WTC11 (cell line): Measurements from ENCODE around the gene TANC1. TPM values are rescaled to one million over a fixed set of nuclear protein-coding genes. Genes with fewer than 3 reads are reported as not detected.

Experiments
- ATAC-seq: fragments of 200-7000 bp; cut with Tn5 transposase; 2 replicates; pipeline ENCODE4 v1.10.0; 2021; ENCODE audit warnings: mild to moderate bottlenecking, moderate library complexity
- CTCF ChIA-PET: fragments of 300-600 bp; sonication (Branson Sonifier 250); formaldehyde crosslinking; loops from one replicate; lab custom pipeline; 2021; ENCODE audit warnings: antibody characterized with exemption; lab: Charles Lee
- POLR2A ChIA-PET: fragments of 350-600 bp; sonication (Branson Sonifier 250); formaldehyde crosslinking; loops from one replicate; lab custom pipeline; 2021; ENCODE audit warnings: antibody characterized with exemption; lab: Charles Lee
- DNase-seq: peaks from one replicate; pipeline ENCODE4 v3.0.0; 2021; ENCODE audit warnings: low spot score
- H3K27ac Mint-ChIP-seq: 2 replicates; pipeline ENCODE4 v1.8.0; 2021; ENCODE audit warnings: mixed read lengths
- H3K27me3 Mint-ChIP-seq: 2 replicates; pipeline ENCODE4 v1.8.0; 2021; ENCODE audit warnings: low read depth, mild to moderate bottlenecking, moderate library complexity, mixed read lengths
- H3K36me3 Mint-ChIP-seq: 2 replicates; pipeline ENCODE4 v1.8.0; 2021; ENCODE audit warnings: mixed read lengths
- H3K4me1 Mint-ChIP-seq: 2 replicates; pipeline ENCODE4 v1.8.0; 2022; ENCODE audit warnings: mixed read lengths
- H3K4me3 Mint-ChIP-seq: 2 replicates; pipeline ENCODE4 v1.8.0; 2021; ENCODE audit warnings: mild to moderate bottlenecking, moderate library complexity, mixed read lengths
- H3K9me3 Mint-ChIP-seq: 2 replicates; pipeline ENCODE4 v1.8.0; 2021; ENCODE audit warnings: mixed read lengths
- ARID4B ChIP-seq: sonication (generic); formaldehyde crosslinking; IDR thresholded peaks from 2 replicates; pipeline ENCODE4 v1.8.0; 2023; ENCODE audit warnings: missing genetic modification reagents, mild to moderate bottlenecking, borderline replicate concordance
- ATF3 ChIP-seq: sonication (generic); formaldehyde crosslinking; conservative IDR thresholded peaks from 2 replicates; pipeline ENCODE4 v1.8.1; 2022; ENCODE audit warnings: mild to moderate bottlenecking, missing genetic modification reagents
- CREB1 ChIP-seq: sonication (generic); formaldehyde crosslinking; IDR thresholded peaks from 2 replicates; pipeline ENCODE4 v1.8.0; 2023; ENCODE audit warnings: mild to moderate bottlenecking, missing genetic modification reagents
- GRHL2 ChIP-seq: fragments of 250-450 bp; sonication (Bioruptor Pico); IDR thresholded peaks from 2 replicates; pipeline ENCODE4 v1.8.0; 2022; ENCODE audit warnings: mild to moderate bottlenecking, moderate library complexity; ENCODE audit not compliant: insufficient replicate concordance, severe bottlenecking
- GTF2I ChIP-seq: fragments of 250-450 bp; sonication (Bioruptor Pico); conservative IDR thresholded peaks from 2 replicates; pipeline ENCODE4 v1.4.0; 2021; ENCODE audit warnings: mild to moderate bottlenecking
- IRF2 ChIP-seq: sonication (generic); formaldehyde crosslinking; IDR thresholded peaks from 2 replicates; pipeline ENCODE4 v1.8.0; 2022; ENCODE audit warnings: low read depth, missing genetic modification reagents, borderline replicate concordance
- KAT7 ChIP-seq: sonication (generic); formaldehyde crosslinking; IDR thresholded peaks from 2 replicates; pipeline ENCODE4 v1.8.1; 2023; ENCODE audit warnings: missing genetic modification reagents, mild to moderate bottlenecking, borderline replicate concordance
- SMAD4 ChIP-seq: sonication (generic); formaldehyde crosslinking; IDR thresholded peaks from 2 replicates; pipeline ENCODE4 v1.8.0; 2022; ENCODE audit warnings: mild to moderate bottlenecking, missing genetic modification reagents
- TCF7 ChIP-seq: sonication (generic); formaldehyde crosslinking; IDR thresholded peaks from 2 replicates; pipeline ENCODE4 v1.8.0; 2022; ENCODE audit warnings: mild to moderate bottlenecking, low read depth, missing genetic modification reagents, moderate library complexity
- TEAD1 ChIP-seq: sonication (generic); formaldehyde crosslinking; IDR thresholded peaks from 2 replicates; pipeline ENCODE4 v1.8.0; 2022; ENCODE audit warnings: mild to moderate bottlenecking, missing genetic modification reagents
- TP53 ChIP-seq: sonication (generic); formaldehyde crosslinking; IDR thresholded peaks from 2 replicates; pipeline ENCODE4 v1.8.1; 2023; ENCODE audit warnings: mild to moderate bottlenecking, missing genetic modification reagents
- ZBTB21 ChIP-seq: sonication (generic); formaldehyde crosslinking; IDR thresholded peaks from 2 replicates; pipeline ENCODE4 v1.8.1; 2023; ENCODE audit warnings: mild to moderate bottlenecking, missing genetic modification reagents, borderline replicate concordance
- ZNF138 ChIP-seq: sonication (generic); formaldehyde crosslinking; conservative IDR thresholded peaks from 2 replicates; pipeline ENCODE4 v1.8.1; 2022; ENCODE audit warnings: mild to moderate bottlenecking, moderate library complexity, missing genetic modification reagents
- ZNF219 ChIP-seq: sonication (generic); formaldehyde crosslinking; IDR thresholded peaks from 2 replicates; pipeline ENCODE4 v1.8.0; 2023; ENCODE audit warnings: missing genetic modification reagents, mild to moderate bottlenecking, borderline replicate concordance
- ZNF263 ChIP-seq: sonication (generic); formaldehyde crosslinking; IDR thresholded peaks from 2 replicates; pipeline ENCODE4 v1.8.1; 2022; ENCODE audit warnings: low read depth, mild to moderate bottlenecking, moderate library complexity, missing genetic modification reagents
- ZSCAN18 ChIP-seq: fragments of 250-450 bp; sonication (Bioruptor Pico); IDR thresholded peaks from 2 replicates; pipeline ENCODE4 v2.1.2; 2022; ENCODE audit warnings: mild to moderate bottlenecking, moderate library complexity
- total RNA-seq: library from RNA; stranded (reverse); gene quantifications from 3 replicates; pipeline ENCODE4 v1.2.3, GENCODE V29; 2021
- TF ChIP-seq, protein P1 (sequence below): sonication (generic); formaldehyde crosslinking; IDR thresholded peaks from 2 replicates; pipeline ENCODE4 v1.8.1; 2023; ENCODE audit warnings: mild to moderate bottlenecking, missing genetic modification reagents
- TF ChIP-seq, protein P2 (sequence below): sonication (generic); formaldehyde crosslinking; IDR thresholded peaks from 2 replicates; pipeline ENCODE4 v1.8.1; 2023; ENCODE audit warnings: mild to moderate bottlenecking, missing genetic modification reagents, borderline replicate concordance
- TF ChIP-seq, protein P3 (sequence below): sonication (generic); formaldehyde crosslinking; IDR thresholded peaks from 2 replicates; pipeline ENCODE4 v1.8.0; 2023; ENCODE audit warnings: missing genetic modification reagents

Gene TANC1
- total RNA-seq, 1 experiment from 2014 or later: 11.6 TPM

- TF ChIP-seq, protein P1, sequence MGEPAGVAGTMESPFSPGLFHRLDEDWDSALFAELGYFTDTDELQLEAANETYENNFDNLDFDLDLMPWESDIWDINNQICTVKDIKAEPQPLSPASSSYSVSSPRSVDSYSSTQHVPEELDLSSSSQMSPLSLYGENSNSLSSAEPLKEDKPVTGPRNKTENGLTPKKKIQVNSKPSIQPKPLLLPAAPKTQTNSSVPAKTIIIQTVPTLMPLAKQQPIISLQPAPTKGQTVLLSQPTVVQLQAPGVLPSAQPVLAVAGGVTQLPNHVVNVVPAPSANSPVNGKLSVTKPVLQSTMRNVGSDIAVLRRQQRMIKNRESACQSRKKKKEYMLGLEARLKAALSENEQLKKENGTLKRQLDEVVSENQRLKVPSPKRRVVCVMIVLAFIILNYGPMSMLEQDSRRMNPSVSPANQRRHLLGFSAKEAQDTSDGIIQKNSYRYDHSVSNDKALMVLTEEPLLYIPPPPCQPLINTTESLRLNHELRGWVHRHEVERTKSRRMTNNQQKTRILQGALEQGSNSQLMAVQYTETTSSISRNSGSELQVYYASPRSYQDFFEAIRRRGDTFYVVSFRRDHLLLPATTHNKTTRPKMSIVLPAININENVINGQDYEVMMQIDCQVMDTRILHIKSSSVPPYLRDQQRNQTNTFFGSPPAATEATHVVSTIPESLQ (CRISPR knock-in tag): no peak
- TF ChIP-seq TP53 (no peak), TCF7 (CRISPR knock-in tag) (no peak)
- TF ChIP-seq, protein P2, sequence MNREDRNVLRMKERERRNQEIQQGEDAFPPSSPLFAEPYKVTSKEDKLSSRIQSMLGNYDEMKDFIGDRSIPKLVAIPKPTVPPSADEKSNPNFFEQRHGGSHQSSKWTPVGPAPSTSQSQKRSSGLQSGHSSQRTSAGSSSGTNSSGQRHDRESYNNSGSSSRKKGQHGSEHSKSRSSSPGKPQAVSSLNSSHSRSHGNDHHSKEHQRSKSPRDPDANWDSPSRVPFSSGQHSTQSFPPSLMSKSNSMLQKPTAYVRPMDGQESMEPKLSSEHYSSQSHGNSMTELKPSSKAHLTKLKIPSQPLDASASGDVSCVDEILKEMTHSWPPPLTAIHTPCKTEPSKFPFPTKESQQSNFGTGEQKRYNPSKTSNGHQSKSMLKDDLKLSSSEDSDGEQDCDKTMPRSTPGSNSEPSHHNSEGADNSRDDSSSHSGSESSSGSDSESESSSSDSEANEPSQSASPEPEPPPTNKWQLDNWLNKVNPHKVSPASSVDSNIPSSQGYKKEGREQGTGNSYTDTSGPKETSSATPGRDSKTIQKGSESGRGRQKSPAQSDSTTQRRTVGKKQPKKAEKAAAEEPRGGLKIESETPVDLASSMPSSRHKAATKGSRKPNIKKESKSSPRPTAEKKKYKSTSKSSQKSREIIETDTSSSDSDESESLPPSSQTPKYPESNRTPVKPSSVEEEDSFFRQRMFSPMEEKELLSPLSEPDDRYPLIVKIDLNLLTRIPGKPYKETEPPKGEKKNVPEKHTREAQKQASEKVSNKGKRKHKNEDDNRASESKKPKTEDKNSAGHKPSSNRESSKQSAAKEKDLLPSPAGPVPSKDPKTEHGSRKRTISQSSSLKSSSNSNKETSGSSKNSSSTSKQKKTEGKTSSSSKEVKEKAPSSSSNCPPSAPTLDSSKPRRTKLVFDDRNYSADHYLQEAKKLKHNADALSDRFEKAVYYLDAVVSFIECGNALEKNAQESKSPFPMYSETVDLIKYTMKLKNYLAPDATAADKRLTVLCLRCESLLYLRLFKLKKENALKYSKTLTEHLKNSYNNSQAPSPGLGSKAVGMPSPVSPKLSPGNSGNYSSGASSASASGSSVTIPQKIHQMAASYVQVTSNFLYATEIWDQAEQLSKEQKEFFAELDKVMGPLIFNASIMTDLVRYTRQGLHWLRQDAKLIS (CRISPR knock-in tag): no peak
- TF ChIP-seq, all 79 proteins: peak for 0
Observed at GRCh38 chr2:159201360-159202063, 233.1 kb downstream of the TANC1 start (continued).

DNA sequence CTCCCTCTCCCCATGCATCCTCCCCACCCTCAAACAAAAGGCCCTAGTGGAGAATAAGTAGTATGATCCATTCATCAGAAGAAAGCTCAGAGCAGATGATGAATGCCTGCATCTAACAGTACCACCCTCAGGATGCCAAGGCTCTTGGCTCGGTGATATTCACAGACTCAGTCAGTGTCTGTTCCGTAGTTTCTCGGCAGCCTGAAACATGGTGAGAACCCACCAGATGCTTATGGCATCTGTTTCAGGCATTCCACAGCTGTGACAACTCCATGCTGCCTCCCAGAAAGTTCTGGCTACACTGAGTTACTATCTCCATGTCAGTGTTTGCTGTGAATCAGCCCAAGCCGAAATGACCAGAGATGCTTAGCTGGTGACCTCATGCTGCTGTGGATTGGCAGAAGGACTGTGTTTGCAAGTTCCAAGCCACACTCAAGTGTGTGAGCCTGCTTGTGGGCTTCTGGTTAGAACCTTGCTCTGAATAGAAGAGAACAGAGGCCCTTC lies 234.2 kb downstream of the TANC1 start:
- DNase-seq (no peak), ATAC-seq (no peak; the same call in 1 of the 2 replicates)
- H3K9me3 Mint-ChIP-seq: no peaks in the 10 kb centered on the region

GRCh38 chr2:159204381-159205144 lies 236.1 kb downstream of the TANC1 start:
- no peaks in the 10 kb centered on the region for H3K36me3 Mint-ChIP-seq
- H3K9me3 Mint-ChIP-seq: no peaks in the 10 kb centered on the region
- no peak for DNase-seq
- no peak overlapping the region for H3K4me3 Mint-ChIP-seq
- no peak overlapping the region for H3K27ac Mint-ChIP-seq
- CTCF ChIA-PET: no interaction called here
- no peaks in the 10 kb centered on the region for H3K4me1 Mint-ChIP-seq
- ATAC-seq: no peak
- peaks cover 21% of the 10 kb centered on the region for H3K27me3 Mint-ChIP-seq
- POLR2A ChIA-PET: no interaction called here
- TF ChIP-seq SMAD4 (CRISPR knock-in tag): no peak
- no peak for TF ChIP-seq KAT7 (CRISPR knock-in tag)
- no peak for TF ChIP-seq ZNF138 (CRISPR knock-in tag)
- no peak for TF ChIP-seq IRF2 (CRISPR knock-in tag)
- no peak for TF ChIP-seq ZNF219
- no peak for TF ChIP-seq CREB1 (CRISPR knock-in tag)
- TF ChIP-seq ATF3 (CRISPR knock-in tag): no peak
- TF ChIP-seq ARID4B (CRISPR knock-in tag): no peak
- no peak for TF ChIP-seq TEAD1 (CRISPR knock-in tag)
- TF ChIP-seq GTF2I (CRISPR knock-in tag): no peak
- TF ChIP-seq ZSCAN18 (CRISPR knock-in tag): no peak

More for the DNA sequence above, 234.2 kb downstream of the TANC1 start:
- TF ChIP-seq ZBTB21 (CRISPR knock-in tag) (no peak), ZNF263 (CRISPR knock-in tag) (no peak), GRHL2 (CRISPR knock-in tag) (no peak)
- TF ChIP-seq, protein P3, sequence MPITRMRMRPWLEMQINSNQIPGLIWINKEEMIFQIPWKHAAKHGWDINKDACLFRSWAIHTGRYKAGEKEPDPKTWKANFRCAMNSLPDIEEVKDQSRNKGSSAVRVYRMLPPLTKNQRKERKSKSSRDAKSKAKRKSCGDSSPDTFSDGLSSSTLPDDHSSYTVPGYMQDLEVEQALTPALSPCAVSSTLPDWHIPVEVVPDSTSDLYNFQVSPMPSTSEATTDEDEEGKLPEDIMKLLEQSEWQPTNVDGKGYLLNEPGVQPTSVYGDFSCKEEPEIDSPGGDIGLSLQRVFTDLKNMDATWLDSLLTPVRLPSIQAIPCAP (CRISPR knock-in tag): no peak
- no peaks in the 10 kb centered on the region for H3K36me3 Mint-ChIP-seq
- H3K27me3 Mint-ChIP-seq: peaks cover 6% of the 10 kb centered on the region; the same call in 1 of the 2 replicates
- CTCF ChIA-PET: interaction anchor here (1.0 kb wide), 1 partner anchor 9 kb away, joined by 3 read pairs; no protein-coding TSS in a partner anchor
- H3K27ac Mint-ChIP-seq: no peak overlapping the region
- no peaks in the 10 kb centered on the region for H3K4me1 Mint-ChIP-seq
- POLR2A ChIA-PET: no interaction called here
- H3K4me3 Mint-ChIP-seq: no peak overlapping the region
